Measurements from ENCODE around the gene RPTOR.

DNA sequence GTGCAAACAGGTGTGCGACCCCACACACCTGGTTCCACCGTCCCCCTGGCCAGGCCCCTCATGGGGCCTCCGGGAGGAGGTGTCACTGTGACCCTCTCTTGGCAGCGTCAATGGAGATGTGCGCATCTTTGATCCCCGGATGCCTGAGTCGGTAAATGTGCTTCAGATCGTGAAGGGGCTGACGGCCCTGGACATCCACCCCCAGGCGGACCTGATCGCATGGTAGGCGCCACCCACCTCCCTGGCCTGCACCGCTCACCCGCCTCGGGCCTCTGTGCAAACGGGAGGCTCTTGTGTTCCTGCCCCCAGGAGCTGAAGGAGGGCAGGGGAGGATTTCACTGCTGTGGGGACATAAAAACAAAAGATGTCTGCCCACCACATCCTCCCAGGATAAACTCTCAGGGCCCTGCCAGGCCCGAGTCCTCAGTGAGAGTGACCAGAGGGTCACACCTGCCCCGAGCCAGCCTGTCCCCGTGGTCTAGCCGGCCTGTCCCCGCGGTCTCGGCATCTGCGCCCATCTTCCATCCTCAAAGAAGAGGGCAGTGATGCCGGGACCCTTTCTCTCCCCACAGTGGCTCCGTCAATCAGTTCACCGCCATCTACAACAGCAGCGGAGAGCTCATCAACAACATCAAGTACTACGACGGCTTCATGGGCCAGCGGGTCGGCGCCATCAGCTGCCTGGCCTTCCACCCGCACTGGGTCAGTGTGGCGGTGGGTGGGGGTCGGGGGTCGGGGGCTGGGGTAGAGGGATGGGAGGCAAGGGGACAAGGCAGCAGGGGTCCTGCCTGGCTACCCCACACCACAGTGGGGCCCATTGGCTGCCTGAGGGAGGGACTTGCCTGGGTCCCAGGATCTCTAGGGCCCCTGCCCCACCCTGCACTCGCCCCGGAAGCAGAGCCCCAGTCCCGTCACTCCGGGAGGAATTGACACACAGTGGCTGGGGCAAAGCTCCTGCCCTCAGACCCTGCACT is 418.0 kb downstream of the RPTOR start:
- TF ChIP-seq GATA2 (IDR thresholded peaks at IDR 0.05; ENCODE audit: low read depth, low read length), result no peak
- TF ChIP-seq GATA3 (IDR thresholded peaks at IDR 0.05; ENCODE audit: low read depth, low read length), result no peak
